ENCODE measurements around the gene RELT.

Gene RELT, protein sequence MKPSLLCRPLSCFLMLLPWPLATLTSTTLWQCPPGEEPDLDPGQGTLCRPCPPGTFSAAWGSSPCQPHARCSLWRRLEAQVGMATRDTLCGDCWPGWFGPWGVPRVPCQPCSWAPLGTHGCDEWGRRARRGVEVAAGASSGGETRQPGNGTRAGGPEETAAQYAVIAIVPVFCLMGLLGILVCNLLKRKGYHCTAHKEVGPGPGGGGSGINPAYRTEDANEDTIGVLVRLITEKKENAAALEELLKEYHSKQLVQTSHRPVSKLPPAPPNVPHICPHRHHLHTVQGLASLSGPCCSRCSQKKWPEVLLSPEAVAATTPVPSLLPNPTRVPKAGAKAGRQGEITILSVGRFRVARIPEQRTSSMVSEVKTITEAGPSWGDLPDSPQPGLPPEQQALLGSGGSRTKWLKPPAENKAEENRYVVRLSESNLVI

DNA sequence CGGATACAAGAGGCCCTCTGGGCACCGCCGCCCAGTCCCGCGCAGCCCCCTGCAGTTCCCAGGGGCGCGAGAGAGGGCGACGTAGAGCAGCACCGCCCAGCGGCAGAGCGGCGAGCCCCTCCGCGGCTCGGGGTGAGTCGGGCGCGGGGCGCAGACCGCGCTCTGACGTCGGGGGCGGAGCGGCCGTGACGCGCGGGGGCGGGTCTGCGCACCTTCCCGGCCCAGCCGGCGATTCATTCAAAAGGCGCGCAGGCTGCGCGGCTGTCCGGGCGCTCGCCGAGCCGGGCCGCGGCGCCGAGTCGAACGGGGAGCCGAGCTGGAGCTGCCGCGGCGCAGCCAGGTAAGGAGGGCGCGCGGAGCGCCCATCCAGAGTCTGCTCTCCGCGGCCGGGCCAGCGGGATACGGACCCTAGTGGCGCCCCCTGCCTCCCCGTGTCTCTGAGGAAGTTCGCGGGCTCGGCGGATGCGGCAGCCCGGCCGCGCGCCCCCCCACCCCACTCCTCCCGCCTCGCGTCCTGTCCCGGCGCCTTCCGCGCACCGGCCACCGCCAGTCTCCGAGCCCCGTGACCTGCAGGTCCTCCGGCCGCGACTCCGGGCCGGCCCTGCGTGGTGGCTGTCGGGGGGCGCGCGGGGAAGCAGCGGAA lies at the start of gene RELT:
Gene RELT, plus strand, starts transcription at position 240 of the 643 bp plus-strand sequence. CDS start 12,738 bp downstream, outside the sequence.
- peak; percentile 94 for DNase-seq

DNA sequence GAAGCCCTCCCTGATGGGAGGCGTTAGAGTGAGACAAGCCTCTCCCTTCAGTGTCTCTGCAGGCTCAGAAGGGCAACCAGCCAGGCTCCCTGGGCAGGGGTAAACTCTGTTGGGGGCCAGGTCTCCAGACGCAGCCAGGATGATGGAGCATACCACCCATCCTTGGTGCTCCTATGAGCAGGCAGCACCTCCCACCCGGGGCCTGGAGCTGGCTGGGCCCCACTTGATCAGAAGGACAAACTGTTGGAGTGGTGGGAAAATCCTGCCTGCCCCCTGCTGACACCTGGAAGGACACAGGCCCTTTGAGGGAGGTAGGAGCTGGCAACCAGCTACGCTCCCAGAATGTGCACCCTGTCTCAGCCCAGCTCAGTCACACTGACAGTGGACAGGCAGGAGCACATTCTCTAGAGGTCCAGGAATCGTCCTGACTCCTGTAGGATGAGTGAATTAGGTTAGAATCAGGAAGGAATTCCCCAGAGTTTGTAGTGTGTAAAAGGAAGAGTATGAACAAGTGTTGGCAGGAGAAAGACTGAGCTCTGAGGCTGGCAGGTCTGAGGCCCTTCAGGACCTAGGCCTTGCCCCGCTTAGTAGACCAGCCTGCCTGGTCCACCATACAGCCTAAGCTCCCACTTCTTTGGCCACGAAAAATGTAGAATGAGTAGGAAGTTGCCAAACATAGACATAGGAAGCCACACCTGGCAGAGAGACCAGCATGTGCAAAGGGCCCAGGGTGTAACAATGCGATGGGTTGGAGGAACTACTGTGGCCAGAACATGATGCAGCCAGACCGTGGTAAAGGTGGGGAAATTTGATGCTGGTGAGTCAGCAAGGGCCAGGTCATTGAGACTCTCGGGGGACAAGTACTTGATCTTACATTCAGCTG lies 49.0 kb upstream of the RELT start:
- DNase-seq, result no peak

DNA sequence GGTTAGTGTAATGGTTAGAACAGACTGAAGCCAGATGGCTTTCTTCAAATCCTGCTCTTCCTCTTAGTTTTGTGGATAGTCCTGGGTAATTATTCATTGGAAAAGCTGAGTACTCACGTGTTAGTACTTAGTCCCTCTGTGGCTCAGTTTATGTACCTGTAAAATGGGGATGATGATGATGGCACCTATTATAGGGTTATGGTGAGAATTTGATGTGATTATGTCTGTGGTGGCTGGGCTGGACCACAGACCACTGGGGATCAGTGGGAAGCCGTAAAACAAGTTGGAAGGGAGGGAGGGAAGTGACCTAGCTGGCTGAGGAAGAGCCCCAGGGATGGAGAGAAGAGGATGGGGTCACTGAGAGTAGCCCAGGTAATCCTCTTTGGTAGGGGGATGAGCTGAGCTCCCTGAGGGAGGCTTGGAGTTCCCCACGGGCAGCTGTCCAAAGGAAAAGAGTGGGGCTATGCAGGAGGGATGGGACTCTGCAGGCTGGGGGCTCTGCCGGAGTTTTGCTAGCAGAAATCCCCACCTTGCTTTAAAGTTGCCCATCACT lies 48.3 kb upstream of the RELT start:
- no peak for DNase-seq

DNA sequence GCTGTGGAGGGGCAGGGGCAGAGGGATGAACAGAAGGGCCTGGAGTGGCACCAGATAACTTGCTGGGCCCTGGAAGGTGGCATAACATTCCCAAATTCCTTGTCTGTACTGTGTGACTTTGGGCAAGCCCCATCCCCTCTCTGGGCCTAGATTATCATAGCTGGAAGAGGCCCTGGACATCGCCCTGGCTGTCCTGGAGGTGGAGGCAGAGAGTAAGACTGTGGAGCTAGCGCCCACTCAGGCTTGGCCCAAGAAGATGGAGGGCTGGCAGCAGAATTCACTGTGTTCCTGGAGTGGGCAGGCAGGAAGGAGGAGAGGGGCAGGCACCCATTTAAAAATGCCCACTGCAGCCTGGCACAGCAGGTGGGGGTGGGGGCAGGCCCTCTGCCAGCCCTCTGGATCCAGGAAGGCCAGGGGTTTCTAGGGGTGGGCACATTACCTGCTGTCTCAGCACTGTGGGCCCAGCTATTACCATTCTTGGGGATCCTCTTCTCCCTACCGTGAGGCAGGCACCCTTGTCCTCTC lies 45.6 kb upstream of the RELT start:
- no peak for DNase-seq

DNA sequence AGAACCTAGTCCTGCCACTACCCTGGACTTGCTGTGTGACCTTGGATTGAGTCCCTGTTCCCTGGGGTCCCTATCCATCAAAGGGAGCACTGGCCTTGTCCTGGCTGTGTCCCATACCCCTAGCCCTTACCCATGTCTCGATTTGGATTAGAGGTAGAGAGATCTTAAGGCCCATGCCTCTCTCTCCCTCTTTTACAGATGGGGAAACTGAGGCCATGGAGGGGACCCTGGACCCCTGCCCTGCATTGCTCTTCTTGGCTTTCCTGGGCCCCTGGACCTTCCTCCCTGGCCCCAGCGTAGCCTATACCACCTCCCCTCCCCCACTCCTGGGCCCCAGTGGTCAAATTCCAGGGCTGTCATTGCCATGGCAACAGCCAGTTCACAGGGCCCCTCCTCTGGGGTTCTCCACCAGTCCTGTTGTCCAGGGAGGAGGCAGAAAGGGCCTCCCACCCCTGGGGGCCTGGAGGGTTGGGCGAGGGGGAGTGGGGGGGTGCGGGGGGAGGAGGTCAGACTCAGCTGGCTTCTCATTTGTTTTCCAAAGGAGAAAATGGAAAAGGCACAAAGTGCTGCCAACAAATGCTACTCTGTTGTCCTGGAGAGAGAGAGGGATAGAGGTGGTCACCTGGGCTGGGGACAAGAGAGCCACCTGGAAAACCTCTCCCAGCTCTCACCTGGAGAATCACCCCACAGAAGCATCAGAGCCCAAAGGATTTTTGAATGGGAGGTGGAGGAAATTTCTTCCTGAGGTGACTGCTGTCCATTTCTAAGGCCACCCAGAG lies 44.9 kb upstream of the RELT start:
- DNase-seq, result no peak

DNA sequence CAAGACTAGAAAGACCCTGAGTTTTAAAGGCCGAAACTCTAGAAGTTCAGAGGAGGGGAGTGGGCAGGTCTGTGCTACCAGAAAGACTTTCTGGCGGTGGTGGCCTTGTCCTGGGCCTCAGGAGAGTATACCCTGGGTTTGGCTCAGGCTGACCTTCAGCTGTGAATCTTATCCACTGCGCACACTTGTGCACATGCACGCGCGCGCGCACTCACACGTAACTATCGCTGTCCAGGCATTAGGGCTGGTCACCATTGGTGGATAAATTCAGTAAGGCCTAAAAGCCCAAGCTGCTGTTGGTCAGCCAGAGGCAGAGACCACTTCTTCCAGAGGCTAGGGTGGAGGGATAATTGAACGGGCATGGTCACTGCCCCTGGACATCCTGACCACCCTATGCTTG lies 43.0 kb upstream of the RELT start:
- DNase-seq, result no peak

DNA sequence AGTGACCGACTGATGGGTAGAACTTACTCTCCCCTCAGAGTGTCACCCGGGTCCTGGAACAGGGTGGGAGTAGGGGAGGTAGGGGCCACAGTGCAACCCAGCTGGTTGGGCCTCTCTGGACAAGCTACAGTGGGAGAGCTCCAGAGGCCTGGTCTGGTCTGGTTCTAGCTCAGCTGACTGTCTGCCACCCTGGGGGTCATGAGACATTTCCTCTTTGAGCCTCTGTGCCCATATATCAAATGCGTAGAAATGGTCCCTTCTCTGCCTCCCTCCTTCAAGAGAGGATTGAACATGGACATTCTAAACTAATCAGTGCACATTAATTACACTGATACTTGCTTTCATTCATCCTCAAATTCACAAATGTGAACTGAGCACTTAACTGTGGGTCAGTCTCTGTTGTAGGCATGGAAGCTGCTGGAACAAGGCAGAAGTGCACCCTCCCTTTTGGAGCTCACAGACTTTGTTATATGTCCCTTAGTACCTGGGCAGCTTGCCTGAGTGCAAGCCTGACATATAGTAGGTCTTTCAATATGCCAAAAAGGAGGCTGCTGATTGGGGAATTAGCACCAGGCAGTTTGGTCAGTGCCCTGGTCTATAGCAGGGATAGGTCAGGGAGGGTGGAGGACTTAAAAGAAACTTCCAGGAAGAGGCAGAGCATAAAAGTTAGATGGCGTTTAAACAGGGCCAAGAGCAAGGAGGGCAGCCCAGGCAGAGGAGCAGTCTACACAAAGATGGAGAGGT lies 42.4 kb upstream of the RELT start:
- DNase-seq, result no peak

DNA sequence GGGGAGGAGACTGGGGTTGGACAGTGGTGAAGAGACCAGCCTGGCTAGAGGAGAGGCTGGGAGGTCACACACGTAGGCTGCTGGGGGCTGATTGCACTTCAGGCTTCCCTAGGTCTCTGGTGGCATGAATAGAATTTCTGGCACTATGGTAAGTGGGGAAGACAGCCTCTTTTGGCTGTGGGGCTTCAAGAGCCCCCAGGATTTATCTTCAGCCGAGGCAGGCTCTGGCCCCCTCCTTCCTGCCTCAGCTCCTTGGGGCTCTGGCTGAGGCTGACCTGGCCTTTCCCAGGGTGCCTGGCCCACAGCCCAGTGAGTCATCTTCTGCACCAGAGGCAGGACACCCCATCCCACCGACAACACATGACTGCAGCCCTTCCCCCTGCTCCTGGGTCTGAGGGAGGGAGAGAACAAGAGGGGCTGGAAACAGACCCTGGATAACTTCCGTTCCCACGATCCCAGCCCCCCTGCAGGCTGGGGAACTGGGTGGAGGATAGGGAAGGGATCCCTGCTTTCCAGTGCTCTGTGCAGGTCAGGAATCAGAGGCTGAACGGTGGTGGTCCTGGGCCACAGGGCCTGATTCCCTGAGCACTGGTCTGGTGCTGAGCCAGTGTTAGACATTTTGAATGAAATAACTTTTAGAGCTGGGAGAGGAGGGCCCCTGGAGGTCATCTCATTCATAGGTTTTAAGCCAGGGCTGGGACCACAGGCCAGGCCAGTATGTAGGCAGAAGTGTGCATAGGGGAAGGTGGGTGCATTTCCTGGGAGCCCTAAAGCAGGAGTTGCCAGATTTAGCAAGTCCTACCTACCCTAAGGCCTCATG lies 41.6 kb upstream of the RELT start:
- DNase-seq, result no peak

DNA sequence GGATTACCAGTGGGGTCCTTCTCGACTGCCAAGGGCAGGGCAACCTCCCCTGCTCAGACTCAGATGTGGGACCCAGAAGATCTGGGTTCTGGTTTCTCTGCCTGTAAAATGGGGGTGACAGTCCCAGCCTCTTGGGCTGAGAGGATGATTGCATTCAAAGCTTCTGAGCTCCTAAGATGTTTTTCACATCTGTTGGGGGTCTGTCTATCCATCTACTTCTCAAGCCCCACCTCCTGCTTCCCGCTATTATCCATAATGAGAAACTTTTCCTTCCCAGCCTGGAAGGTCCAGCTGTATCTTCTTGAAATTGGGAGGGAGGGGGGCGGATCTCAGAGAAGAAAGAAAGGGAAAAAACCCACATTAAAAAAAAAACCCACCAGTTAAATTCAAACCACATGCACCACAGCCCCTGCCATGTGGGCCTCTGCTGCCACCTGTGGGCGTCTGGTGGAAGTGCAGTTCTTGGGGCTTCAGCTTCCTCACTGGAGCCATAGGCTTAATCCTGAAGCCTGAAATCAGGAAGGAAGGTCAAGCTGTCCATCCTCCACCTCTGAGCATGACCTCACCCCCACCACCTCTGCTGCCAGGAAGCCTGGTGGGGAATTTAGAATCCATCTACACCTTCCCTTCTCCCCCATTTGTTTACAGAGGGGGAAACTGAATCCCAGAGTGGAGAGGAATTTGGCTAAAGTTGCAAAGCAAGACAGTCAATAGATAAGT lies 40.8 kb upstream of the RELT start:
- DNase-seq, result peak; percentile 80

DNA sequence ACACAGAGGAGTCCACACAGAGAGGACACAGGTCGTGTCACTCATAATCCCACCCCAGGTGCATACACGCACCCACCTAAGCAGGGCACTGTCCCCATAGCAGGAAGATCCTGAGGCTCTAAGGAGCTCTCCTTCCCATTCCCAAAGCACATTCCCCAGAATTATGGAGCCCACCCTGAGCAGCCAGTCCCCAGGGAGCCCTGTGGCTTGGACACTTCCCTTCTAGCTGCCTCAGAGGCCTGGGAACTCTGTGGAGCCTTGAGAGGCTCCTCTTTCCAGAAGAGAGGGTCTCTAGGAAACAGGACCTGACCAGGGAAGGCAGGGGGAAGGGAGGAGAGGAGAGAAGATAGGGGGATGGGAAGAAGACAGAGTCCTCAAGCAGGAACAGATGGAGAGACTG lies 38.4 kb upstream of the RELT start:
- no peak for DNase-seq

DNA sequence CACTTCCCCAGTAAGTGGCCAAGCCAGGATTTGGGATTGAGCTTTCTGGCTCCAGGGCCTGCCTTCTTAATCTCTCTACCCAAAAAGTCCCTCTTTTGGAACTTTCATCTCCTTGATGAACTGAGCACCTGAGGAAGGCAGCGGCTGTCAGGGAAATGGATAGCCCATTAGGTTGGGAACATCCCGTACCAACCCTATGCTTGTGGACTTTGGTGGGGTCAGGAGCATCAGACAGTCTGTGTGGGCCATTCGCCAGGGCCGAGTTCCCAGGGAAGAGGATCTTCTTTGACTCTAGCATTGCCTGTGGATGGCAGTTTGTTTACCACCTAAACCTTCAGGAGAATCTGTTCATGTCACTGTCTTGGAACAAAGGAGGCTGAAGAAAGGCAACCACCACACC lies 37.9 kb upstream of the RELT start:
- no peak for DNase-seq

DNA sequence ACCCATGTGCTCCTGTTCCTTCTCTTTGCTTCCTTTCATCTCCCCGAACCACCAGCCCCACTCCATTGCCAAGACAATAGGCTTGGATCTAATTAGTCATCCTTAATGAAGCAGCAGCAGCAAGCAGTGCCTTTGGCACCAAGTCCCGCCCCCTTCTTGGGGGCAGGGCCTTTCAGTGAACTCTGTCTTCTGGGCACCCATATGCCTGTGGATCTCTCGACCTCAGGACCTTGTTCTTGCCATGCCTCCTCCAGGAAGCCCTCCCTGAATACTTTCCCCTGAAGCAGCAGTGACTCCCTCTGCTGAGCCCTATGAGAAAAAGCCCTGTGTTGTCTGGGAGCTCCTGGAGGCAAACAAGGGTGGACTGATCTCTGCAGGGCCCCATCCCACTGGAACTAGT lies 36.0 kb upstream of the RELT start:
- no peak for DNase-seq

DNA sequence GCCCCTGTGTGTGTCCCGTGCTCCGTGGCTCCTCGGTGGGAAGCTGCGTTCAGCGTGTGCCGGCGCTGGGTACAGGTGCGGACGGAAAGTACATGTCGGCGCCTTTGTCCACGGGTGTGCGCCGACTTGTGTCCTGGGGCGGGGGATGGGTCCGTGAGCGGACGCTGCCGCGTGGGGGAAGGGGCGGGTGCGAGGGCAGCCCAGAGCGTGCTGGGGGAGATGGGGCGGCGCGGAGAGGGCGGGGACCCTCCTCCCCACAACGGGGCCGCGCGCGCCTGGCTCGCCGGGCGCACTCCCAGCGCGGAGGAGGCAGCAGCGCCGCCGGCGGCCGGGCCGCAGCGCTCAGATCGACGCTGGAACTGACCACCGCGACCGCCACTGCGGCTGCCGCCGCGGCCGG lies 33.6 kb upstream of the RELT start:
- no peak for DNase-seq

DNA sequence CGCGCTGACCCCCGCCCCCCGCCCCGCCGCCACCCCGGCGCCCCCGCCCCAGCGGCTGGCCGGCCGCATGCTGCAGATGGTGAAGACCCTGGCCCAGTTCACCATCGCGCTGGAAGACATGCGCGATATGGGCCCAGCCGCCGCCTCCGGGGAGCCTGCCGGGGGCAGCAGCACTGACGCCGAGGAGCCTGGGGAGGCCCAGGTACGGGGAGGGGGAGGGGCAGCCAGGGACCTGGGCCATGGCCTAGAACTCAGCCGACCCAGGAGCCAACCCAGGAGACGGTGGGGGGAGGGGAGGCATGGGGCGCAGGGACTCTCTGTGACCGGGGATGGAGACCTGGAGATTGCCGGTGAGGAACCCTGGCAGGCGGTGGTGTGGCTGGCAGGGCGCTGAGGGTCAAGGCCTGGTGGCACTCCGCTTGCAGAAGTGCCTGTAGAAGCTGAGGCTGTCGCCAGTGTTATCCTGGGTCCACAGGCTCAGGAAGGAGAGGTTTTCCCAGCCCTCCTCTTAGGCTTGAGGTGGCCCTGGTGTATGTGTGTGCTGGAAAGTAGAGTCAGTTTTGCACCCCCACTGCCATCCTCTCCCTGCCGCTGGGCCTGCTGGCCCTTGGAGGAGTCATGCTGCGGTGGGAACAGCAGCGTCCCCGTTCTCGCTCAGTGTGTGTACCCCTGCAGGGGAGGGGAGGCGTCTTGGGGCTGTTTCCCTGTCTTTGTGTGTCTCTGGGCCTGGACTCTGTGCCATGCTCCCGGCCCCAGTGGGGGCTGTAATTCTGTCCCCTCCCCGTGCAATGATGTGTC lies 32.9 kb upstream of the RELT start:
- DNase-seq, result no peak

DNA sequence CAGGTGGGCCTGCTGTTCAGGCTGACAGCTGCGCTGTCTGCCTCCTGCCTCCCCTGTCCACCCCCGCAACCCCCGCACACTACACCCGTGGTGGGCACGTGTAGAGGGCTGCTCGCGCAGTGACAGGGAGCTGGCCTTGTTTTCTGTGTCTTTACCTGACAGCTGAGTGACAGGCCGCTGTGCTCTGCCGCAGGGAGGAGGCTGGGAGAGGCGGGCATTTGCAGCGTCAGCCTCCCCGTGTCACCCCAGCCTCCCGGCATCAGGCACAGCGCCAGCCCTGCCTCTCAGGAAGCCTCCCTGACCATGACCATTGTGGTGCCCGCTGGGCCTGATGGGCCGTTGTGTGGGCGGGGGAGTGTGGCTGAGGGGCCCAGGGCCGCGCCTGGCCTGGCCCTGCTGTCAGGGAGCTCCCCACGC lies 32.0 kb upstream of the RELT start:
- no peak for DNase-seq

DNA sequence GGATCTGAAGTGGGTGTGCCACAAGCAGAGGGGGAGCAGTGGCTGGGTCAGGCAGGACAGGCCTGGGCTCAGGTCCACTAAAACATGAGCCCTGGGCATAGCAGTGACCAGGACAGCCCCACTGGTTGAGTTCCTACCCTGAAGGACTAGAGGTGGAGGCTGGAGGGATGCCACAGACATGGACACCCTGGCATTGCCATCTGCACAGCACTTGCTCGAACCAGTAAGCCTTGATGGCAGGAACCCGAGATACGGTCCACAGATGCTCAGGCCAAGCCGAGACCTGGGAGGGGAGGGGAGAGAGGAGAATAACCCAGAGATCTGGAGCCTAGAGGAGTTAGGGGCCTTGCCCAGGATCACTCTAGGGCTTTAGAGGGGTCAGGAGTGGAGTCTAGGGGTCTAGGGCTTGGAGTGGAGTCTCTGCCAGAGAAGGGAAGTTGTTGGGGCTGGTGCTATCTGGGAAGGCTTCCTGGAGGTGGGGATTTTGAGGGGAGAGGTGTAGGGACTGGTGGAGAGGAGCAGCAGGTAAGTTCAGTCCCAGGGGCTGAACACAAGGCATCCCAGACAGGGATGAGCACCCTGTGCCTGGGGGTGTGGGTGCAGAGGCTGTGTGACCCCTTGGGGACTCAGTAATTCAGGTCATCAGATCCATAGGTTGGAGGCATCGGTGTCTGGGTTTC lies 30.6 kb upstream of the RELT start:
- DNase-seq, result no peak

DNA sequence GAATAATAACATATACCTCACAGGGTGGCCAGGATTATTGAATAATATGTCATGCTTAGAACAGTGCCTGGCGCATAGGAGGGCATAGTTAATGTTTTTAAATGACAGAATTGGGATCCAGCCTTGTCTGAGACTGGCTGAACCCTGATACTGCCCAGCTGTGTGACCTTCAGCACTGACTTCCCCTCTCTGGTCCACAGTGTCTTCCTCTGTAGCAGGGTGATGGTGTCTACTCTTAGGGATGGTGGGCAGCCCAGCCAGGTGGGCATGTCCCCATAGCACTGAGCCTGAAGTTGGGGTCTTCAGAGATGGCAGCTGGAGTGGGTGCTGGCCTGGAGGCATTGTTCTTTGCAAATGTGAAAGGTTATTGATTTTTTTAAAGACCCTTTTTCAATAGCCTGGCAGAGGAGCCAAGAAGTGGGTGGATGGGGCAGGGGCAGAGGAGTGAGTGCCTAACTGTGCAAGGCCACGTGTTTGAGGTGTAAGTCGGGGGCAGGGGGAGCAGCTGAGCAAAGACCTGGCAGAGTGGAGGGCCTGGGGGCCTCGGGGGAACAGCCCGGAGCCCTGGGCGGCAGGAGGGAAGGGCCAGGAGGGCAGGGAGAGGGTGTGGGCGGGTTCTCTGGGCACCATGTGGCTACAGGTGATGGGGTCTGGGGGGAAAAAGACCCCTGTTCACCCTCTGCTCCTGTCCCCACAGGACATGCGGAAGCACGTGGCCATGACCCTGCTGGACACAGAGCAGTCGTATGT lies 29.8 kb upstream of the RELT start:
- no peak for DNase-seq

DNA sequence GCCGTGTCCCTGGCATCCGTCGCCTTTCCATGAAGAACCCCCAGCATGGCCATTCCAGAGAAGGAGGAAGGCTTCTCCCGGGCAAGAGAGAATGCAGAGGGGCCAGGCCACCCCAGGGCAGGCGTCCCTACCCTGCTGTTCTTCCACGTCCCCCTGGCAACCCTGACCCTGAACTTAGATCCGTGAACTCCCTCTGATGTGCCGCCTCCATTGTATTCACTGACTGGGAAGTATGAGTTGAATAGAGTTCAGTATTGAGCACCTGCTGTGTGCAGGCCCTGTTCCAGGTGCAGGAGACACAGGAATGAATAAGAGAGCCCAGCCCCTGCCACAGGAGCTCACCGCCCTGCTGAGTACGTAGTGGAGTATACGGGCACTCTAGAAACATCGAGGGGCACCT lies 29.1 kb upstream of the RELT start:
- no peak for DNase-seq

Data from stimulated activated CD4-positive, alpha-beta T cell treated with anti-CD3 and anti-CD28 coated beads, Interleukin-4, amount 100 ng/mL, for 1 hour (primary cell).